ENCODE measurements around the gene DLG1. TPM values are rescaled to one million over a fixed set of nuclear protein-coding genes. Genes with fewer than 3 reads are reported as not detected.

DLG1 gene
- total RNA-seq, 2 experiments from 2014 or later = 48.9 to 95.1 TPM

GRCh38 chr3:197311591-197311990 lies 13.2 kb upstream of the DLG1 start:
- Histone ChIP-seq H3K36me3 (ENCODE audit: insufficient read depth, low read length) (no peaks in the 10 kb centered on the region), H3K4me2 (ENCODE audit: low read length) (no peak overlapping the region), H3K9me3 (ENCODE audit: low read length) (no peaks in the 10 kb centered on the region), H4K20me1 (ENCODE audit: insufficient read depth, low read length) (no peaks in the 10 kb centered on the region), H3K27ac (ENCODE audit: low read depth, low read length, poor library complexity, severe bottlenecking) (no peak overlapping the region), H3K4me3 (ENCODE audit: low read depth, low read length, poor library complexity, severe bottlenecking) (no peak overlapping the region), H3K9me2 (ENCODE audit: insufficient read depth, low read length) (no peaks in the 10 kb centered on the region), H2AFZ (ENCODE audit: low read length) (no peak overlapping the region), H3K79me2 (ENCODE audit: insufficient read depth, low read depth, low read length) (no peaks in the 10 kb centered on the region), H3K4me1 (ENCODE audit: insufficient read depth, low read length, poor library complexity, severe bottlenecking) (peaks cover 19% of the 10 kb centered on the region)
- BruUV-seq (replicated peaks) = no TSS peak
- ChIA-PET CTCF (ENCODE audit: unreplicated experiment) (no interaction called here), POLR2A (no interaction called here)
- DNase-seq (ENCODE audit: low spot score) = no peak
- intact Hi-C loops (cut with micrococcal nuclease; ENCODE audit: unreplicated experiment) = no loop called here
- TF ChIP-seq CTCF (conservative IDR thresholded peaks at IDR 0.05; ENCODE audit: low read length) = no peak
- no peak for TF ChIP-seq EZH2phosphoT487 (IDR thresholded peaks at IDR 0.05; ENCODE audit: borderline replicate concordance, low read depth, low read length)

GRCh38 chr3:197309528-197310361 lies 11.3 kb upstream of the DLG1 start:
- peaks cover 31% of the 10 kb centered on the region for H3K4me1 ChIP-seq (ENCODE audit: insufficient read depth, low read length, poor library complexity, severe bottlenecking)
- H4K20me1 ChIP-seq (ENCODE audit: insufficient read depth, low read length) = no peaks in the 10 kb centered on the region
- H3K4me3 ChIP-seq (ENCODE audit: low read depth, low read length, poor library complexity, severe bottlenecking) = peak overlapping the region; percentile 18
- H3K9me3 ChIP-seq (ENCODE audit: low read length) = no peaks in the 10 kb centered on the region
- intact Hi-C loops (cut with micrococcal nuclease; ENCODE audit: unreplicated experiment) = no loop called here
- H3K9me2 ChIP-seq (ENCODE audit: insufficient read depth, low read length) = no peaks in the 10 kb centered on the region
- BruUV-seq (replicated peaks) = no TSS peak
- H3K27ac ChIP-seq (ENCODE audit: low read depth, low read length, poor library complexity, severe bottlenecking) = peak overlapping the region; percentile 13
- POLR2A ChIA-PET = interaction anchor here (0.6 to 1.2 kb wide), 6 partner anchors 17 to 387 kb away, joined by 3 to 4 read pairs (median 3); no protein-coding TSS in a partner anchor
- no peak for TF ChIP-seq EZH2phosphoT487 (IDR thresholded peaks at IDR 0.05; ENCODE audit: borderline replicate concordance, low read depth, low read length)
- TF ChIP-seq CTCF (conservative IDR thresholded peaks at IDR 0.05; ENCODE audit: low read length) = no peak
- peak overlapping the region; percentile 44 for H3K4me2 ChIP-seq (ENCODE audit: low read length)
- no peaks in the 10 kb centered on the region for H3K36me3 ChIP-seq (ENCODE audit: insufficient read depth, low read length)
- H3K79me2 ChIP-seq (ENCODE audit: insufficient read depth, low read depth, low read length) = no peaks in the 10 kb centered on the region
- CTCF ChIA-PET (ENCODE audit: unreplicated experiment) = no interaction called here
- H2AFZ ChIP-seq (ENCODE audit: low read length) = peak overlapping the region; percentile 96
- peak; percentile 45 for DNase-seq (ENCODE audit: low spot score)

DNA sequence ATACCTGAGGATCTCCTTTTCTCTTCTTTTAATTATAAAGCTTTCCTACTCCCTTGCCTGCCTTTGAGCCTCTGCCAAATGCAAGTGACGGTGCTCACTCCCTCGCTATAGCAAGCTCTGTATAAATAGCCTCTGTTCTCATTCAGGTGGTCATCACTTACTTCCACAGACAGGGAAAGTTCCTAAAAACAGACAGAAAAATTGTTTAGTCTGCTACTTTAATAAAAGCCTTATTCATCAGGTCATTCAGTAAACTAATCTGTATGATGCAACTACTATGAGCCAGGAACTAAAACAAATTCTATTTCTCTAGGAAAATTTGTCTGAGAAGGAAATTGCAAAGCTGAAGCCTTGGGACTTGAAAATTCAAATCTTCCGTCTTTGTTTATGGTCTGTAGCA lies 10.2 kb upstream of the DLG1 start:
- BruUV-seq (replicated peaks) = no TSS peak
- Histone ChIP-seq H3K4me2 (ENCODE audit: low read length) (no peak overlapping the region), H3K27ac (ENCODE audit: low read depth, low read length, poor library complexity, severe bottlenecking) (no peak overlapping the region), H3K36me3 (ENCODE audit: insufficient read depth, low read length) (no peaks in the 10 kb centered on the region), H2AFZ (ENCODE audit: low read length) (peak overlapping the region; percentile 96; the same call in 1 of the 2 replicates), H3K9me2 (ENCODE audit: insufficient read depth, low read length) (no peaks in the 10 kb centered on the region), H3K79me2 (ENCODE audit: insufficient read depth, low read depth, low read length) (no peaks in the 10 kb centered on the region), H4K20me1 (ENCODE audit: insufficient read depth, low read length) (no peaks in the 10 kb centered on the region), H3K4me3 (ENCODE audit: low read depth, low read length, poor library complexity, severe bottlenecking) (no peak overlapping the region), H3K4me1 (ENCODE audit: insufficient read depth, low read length, poor library complexity, severe bottlenecking) (peaks cover 31% of the 10 kb centered on the region), H3K9me3 (ENCODE audit: low read length) (no peaks in the 10 kb centered on the region)
- CTCF ChIA-PET (ENCODE audit: unreplicated experiment) = no interaction called here
- intact Hi-C loops (cut with micrococcal nuclease; ENCODE audit: unreplicated experiment) = no loop called here
- DNase-seq (ENCODE audit: low spot score) = no peak
- POLR2A ChIA-PET = interaction anchor here (0.5 to 1.3 kb wide), 10 partner anchors 8 to 737 kb away, joined by 3 to 6 read pairs (median 3); no protein-coding TSS in a partner anchor
- no peak for TF ChIP-seq EZH2phosphoT487 (IDR thresholded peaks at IDR 0.05; ENCODE audit: borderline replicate concordance, low read depth, low read length)
- TF ChIP-seq CTCF (conservative IDR thresholded peaks at IDR 0.05; ENCODE audit: low read length) = no peak
